Panc1 (cell line): ENCODE measurements around the gene ZNF761.

ENCODE experiments used
- CTCF ChIP-seq: fragments of 450-650 bp; IDR thresholded peaks from 2 replicates; pipeline ENCODE4 v1.5.1; 2017; ENCODE audit warnings: mild to moderate bottlenecking
- POLR2AphosphoS5 ChIP-seq: IDR thresholded peaks from 2 replicates; pipeline ENCODE4 v1.6.1; 2012; ENCODE audit warnings: mild to moderate bottlenecking, low read depth, low read length, moderate library complexity
- REST ChIP-seq, 2 experiments: IDR thresholded peaks; 2 replicates each; pipeline ENCODE4 v1.6.1; 2011 to 2012; ENCODE audit warnings: low read depth in 2 of 2, control low read depth in 1 of 2, low read length in 1 of 2, mild to moderate bottlenecking in 1 of 2, moderate library complexity in 1 of 2; ENCODE audit not compliant: insufficient read depth in 1 of 2
- SIN3A ChIP-seq: IDR thresholded peaks from 2 replicates; pipeline ENCODE4 v1.6.1; 2012; ENCODE audit warnings: low read depth, mild to moderate bottlenecking, low read length, moderate library complexity, borderline replicate concordance; ENCODE audit not compliant: insufficient read depth

- TF ChIP-seq CTCF = no peak
- TF ChIP-seq POLR2AphosphoS5 = no peak
- no peak for TF ChIP-seq REST (IDR thresholded peaks at IDR 0.05; ENCODE audit: insufficient read depth in 1 of 2, low read depth in 2 of 2, low read length in 1 of 2)
- no peak for TF ChIP-seq SIN3A
These were observed 31.1 kb downstream of the ZNF761 start for GRCh38 chr19:53462861-53463260.
